HepG2 (cell line): ENCODE data around the gene ITSN2. TPM values are rescaled to one million over a fixed set of nuclear protein-coding genes. Genes with fewer than 3 reads are reported as not detected.

Experiments
- ATAC-seq: fragments of 200-7000 bp; cut with Tn5 transposase; 3 replicates; pipeline ENCODE4 v1.9.1; 2020; ENCODE audit warnings: mild to moderate bottlenecking, moderate library complexity
- BruUV-seq: library from RNA; stranded (reverse); fragments of 400-500 nt; replicated peaks from 2 replicates; lab custom pipeline; 2021; lab: Mats Ljungman, UMichigan
- CTCF ChIA-PET: fragments of 300-600 bp; formaldehyde crosslinking; extraction: SDS; loops from one replicate; lab custom pipeline; 2021; ENCODE audit warnings: low total read pairs, inconsistent platforms, low intra/inter-chr PET ratio; lab: Yijun Ruan, JAX
- POLR2A ChIA-PET: fragments of 350-600 bp; sonication (Branson Sonifier 250); formaldehyde crosslinking; loops from one replicate; lab custom pipeline; 2020; ENCODE audit warnings: antibody characterized with exemption, inconsistent platforms; lab: Yijun Ruan, JAX
- DNase-seq: peaks from one replicate; pipeline ENCODE4 v3.0.0-alpha.2; 2015; ENCODE audit warnings: low spot score
- FAIRE-seq: peaks from 3 replicates; lab custom pipeline; 2011; peaks lifted over from hg19 to GRCh38; lab: Jason Lieb, UNC
- H2AFZ ChIP-seq: one replicate; pipeline ENCODE4 v1.6.1; 2011; ENCODE audit warnings: low read length, inconsistent platforms
- H3K27ac ChIP-seq: fragments of 300-600 bp; 3 replicates; pipeline ENCODE4 v1.8.0; 2011; ENCODE audit warnings: mixed run types, mild to moderate bottlenecking, mixed read lengths, low read length, inconsistent platforms; ENCODE audit not compliant: insufficient read depth; ENCODE audit errors: extremely low read length
- H3K27me3 ChIP-seq, 2 experiments: fragments of 200-600 bp in 1 of 2; 2 replicates in 1 of 2; 3 replicates in 1 of 2; pipeline versions ENCODE4 v1.6.0 to v1.8.0; 2011; ENCODE audit warnings: low read length in 2 of 2, mild to moderate bottlenecking in 2 of 2, moderate library complexity in 2 of 2, inconsistent platforms in 1 of 2; ENCODE audit not compliant: insufficient read depth in 2 of 2, control insufficient read depth in 1 of 2
- H3K36me3 ChIP-seq, 2 experiments: fragments of 200-600 bp in 1 of 2; replicated peaks in 1 of 2; 2 replicates in 1 of 2; 3 replicates in 1 of 2; pipeline versions ENCODE4 v1.5.1 to v1.8.0; 2011; ENCODE audit warnings: low read length in 2 of 2, inconsistent platforms in 1 of 2; ENCODE audit not compliant: insufficient read depth in 2 of 2, control insufficient read depth in 1 of 2
- H3K4me1 ChIP-seq: 2 replicates; pipeline ENCODE4 v1.5.1; 2012; ENCODE audit warnings: low read length, inconsistent platforms; ENCODE audit not compliant: insufficient read depth
- H3K4me2 ChIP-seq: 2 replicates; pipeline ENCODE4 v1.6.0; 2011; ENCODE audit warnings: low read depth, low read length, inconsistent platforms
- H3K4me3 ChIP-seq, 3 experiments: fragments of 200-600 bp in 1 of 3; sonication (generic), shearing (Covaris generic) in 1 of 3; replicated peaks in 1 of 3; 2 replicates each; pipeline ENCODE4 v1.5.1; 2011 to 2016; ENCODE audit warnings: low read length in 3 of 3, inconsistent platforms in 2 of 3, low read depth in 2 of 3, mild to moderate bottlenecking in 2 of 3, control low read depth in 1 of 3, mixed read lengths in 1 of 3; ENCODE audit not compliant: insufficient read depth in 1 of 3
- H3K79me2 ChIP-seq: one replicate; pipeline ENCODE4 v1.6.1; 2011; ENCODE audit warnings: low read length, inconsistent platforms; ENCODE audit not compliant: insufficient read depth
- H3K9ac ChIP-seq: 2 replicates; pipeline ENCODE4 v1.6.0; 2011; ENCODE audit warnings: mild to moderate bottlenecking, low read depth, low read length, inconsistent platforms; ENCODE audit not compliant: insufficient read depth
- H3K9me3 ChIP-seq: 2 replicates; pipeline ENCODE4 v1.5.1; 2012; ENCODE audit warnings: mild to moderate bottlenecking, low read length
- H4K20me1 ChIP-seq: 2 replicates; pipeline ENCODE4 v1.6.0; 2011; ENCODE audit warnings: inconsistent platforms, mild to moderate bottlenecking, low read length, moderate library complexity; ENCODE audit not compliant: insufficient read depth
- BHLHE40 ChIP-seq: IDR thresholded peaks from 2 replicates; pipeline ENCODE4 v1.6.1; 2011; ENCODE audit warnings: low read length, improper control_type of control experiment
- DMTF1 ChIP-seq: sonication (generic); formaldehyde crosslinking; IDR thresholded peaks from 2 replicates; pipeline ENCODE4 v1.4.0; 2020; ENCODE audit warnings: mild to moderate bottlenecking, missing genetic modification reagents
- HOXA5 ChIP-seq: sonication (generic); formaldehyde crosslinking; IDR thresholded peaks from 2 replicates; pipeline ENCODE4 v1.4.0; 2020; ENCODE audit warnings: missing genetic modification reagents
- MATR3 ChIP-seq: sonication (generic); formaldehyde crosslinking; IDR thresholded peaks from 2 replicates; pipeline ENCODE4 v1.4.0; 2020; ENCODE audit warnings: missing genetic modification reagents
- NR2C2 ChIP-seq: sonication (generic); formaldehyde crosslinking; IDR thresholded peaks from 2 replicates; pipeline ENCODE4 v1.4.0; 2020; ENCODE audit warnings: missing genetic modification reagents, mild to moderate bottlenecking, moderate library complexity, borderline replicate concordance
- POLR2A ChIP-seq, 2 experiments: IDR thresholded peaks; 2 replicates each; pipeline ENCODE4 v1.6.1; 2011; ENCODE audit warnings: low read depth in 2 of 2, low read length in 2 of 2, mild to moderate bottlenecking in 1 of 2, moderate library complexity in 1 of 2; ENCODE audit not compliant: insufficient read depth in 1 of 2
- RFX5 ChIP-seq: IDR thresholded peaks from 2 replicates; pipeline ENCODE4 v1.6.1; 2011; ENCODE audit warnings: low read depth, low read length, improper control_type of control experiment
- U2AF2 ChIP-seq: fragments of 200-400 bp; formaldehyde crosslinking; IDR thresholded peaks from 2 replicates; pipeline ENCODE4 v1.6.1; 2017; ENCODE audit warnings: low read depth, mild to moderate bottlenecking, low read length
- ZBTB21 ChIP-seq: sonication (generic); formaldehyde crosslinking; IDR thresholded peaks from 2 replicates; pipeline ENCODE4 v1.4.0; 2020; ENCODE audit warnings: missing genetic modification reagents
- ZNF367 ChIP-seq: sonication (generic); formaldehyde crosslinking; IDR thresholded peaks from 2 replicates; pipeline ENCODE4 v1.4.0; 2020; ENCODE audit warnings: missing genetic modification reagents, borderline replicate concordance
- ZNF614 ChIP-seq: IDR thresholded peaks from 2 replicates; pipeline ENCODE4 v1.6.1; 2018; ENCODE audit warnings: missing biosample characterization, missing genetic modification reagents, inconsistent platforms, borderline replicate concordance
- ZNF850 ChIP-seq: sonication (generic); formaldehyde crosslinking; conservative IDR thresholded peaks from 2 replicates; pipeline ENCODE4 v1.9.0; 2021; ENCODE audit warnings: mild to moderate bottlenecking, missing genetic modification reagents
- WGBS: methylation state at CpG from one replicate; pipeline ENCODE4 v1.1.6; 2017; ENCODE audit warnings: low lambda C conversion rate; 5-methylcytosine and 5-hydroxymethylcytosine counted together
- in situ Hi-C: cut with HindIII; loops from 2 replicates; pipeline ENCODE4 v1.10.0; 2017; ENCODE audit warnings: low pct_unique_long_range_greater_than_20kb; ENCODE audit not compliant: extremely low pct_ligation_motif_present
- intact Hi-C: fragments of 100-400 bp; cut with micrococcal nuclease; formaldehyde crosslinking; loops from one replicate; pipeline ENCODE4 v1.10.0; 2022; ENCODE audit not compliant: unreplicated experiment
- polyA plus RNA-seq, 8 experiments: library from polyadenylated mRNA; depleted of rRNA in 3 of 8; stranded (reverse) in 7 of 8; unstranded in 1 of 8; fragments of >200 nt; fragmentation: Illumina TruSeq in 4 of 8; extraction: Trizol in 4 of 8; gene quantifications; 2 replicates each; pipeline versions ENCODE4 v1.2.1 to v1.2.3, GENCODE V29; 2011 to 2016; ENCODE audit warnings: low read depth in 4 of 8, missing spikeins in 1 of 8, mixed read lengths in 1 of 8; ENCODE audit not compliant: insufficient read depth in 1 of 8
- total RNA-seq, 5 experiments: library from RNA; depleted of rRNA; stranded (reverse); fragments of >200 nt; fragmentation: Illumina TruSeq; extraction: Trizol; gene quantifications; 2 replicates each; pipeline ENCODE4 v1.2.3, GENCODE V29; 2016; ENCODE audit warnings: low read depth in 1 of 5
- TF ChIP-seq, protein P1 (sequence below): IDR thresholded peaks from 2 replicates; pipeline ENCODE4 v1.6.1; 2016
- TF ChIP-seq, protein P2 (sequence below): sonication (generic); formaldehyde crosslinking; IDR thresholded peaks from 2 replicates; pipeline ENCODE4 v1.8.1; 2022; ENCODE audit warnings: mild to moderate bottlenecking, missing genetic modification reagents

Gene ITSN2
- total and polyA plus RNA-seq, 2 of the 13 experiments (the other 11 are each of a cell fraction or from before 2014, with no cell fraction given): 26.0 to 26.6 TPM

DNA sequence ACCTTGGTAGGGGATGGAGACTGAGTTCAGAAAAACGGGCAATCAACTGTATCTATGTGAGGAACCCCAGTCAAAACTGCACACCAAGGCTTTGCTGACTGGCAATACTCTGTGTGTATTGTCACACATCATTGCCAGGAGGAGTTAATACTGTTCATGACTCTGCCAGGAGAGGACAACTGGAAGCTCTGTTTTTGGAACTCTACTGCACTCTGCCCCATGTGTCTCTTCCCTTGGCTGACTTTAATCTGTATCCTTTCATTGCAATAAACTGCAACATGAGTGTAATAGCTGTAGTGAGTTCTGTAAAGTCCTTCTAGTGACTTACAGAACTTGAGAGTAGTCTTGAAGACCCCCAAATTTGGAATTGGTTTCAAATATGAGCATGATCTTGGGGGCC is 113.2 kb downstream of the ITSN2 start:
- BruUV-seq: no TSS peak
- Histone ChIP-seq H3K9ac (no peak overlapping the region), H3K27me3 (no peaks in the 10 kb centered on the region), H3K27ac (no peak overlapping the region), H2AFZ (no peak overlapping the region), H3K4me3 (no peak overlapping the region), H3K79me2 (no peaks in the 10 kb centered on the region), H4K20me1 (no peaks in the 10 kb centered on the region), H3K4me1 (peaks cover 15% of the 10 kb centered on the region), H3K4me2 (peak overlapping the region; percentile 11), H3K36me3 (peaks cover 4 to 18% of the 10 kb centered on the region in 2 experiments; a peak in 4 of 5 replicates), H3K9me3 (no peaks in the 10 kb centered on the region)
- ATAC-seq: peak; percentile 26; the same call in 1 of the 3 replicates
- no peak for DNase-seq
- POLR2A ChIA-PET: interaction anchor here (0.6 kb wide), 1 partner anchor 320 kb away, joined by 4 read pairs; no protein-coding TSS in a partner anchor
- intact Hi-C loops (no loop called here), in situ Hi-C loops (no loop called here)
- CTCF ChIA-PET: no interaction called here
- no peak for FAIRE-seq
- WGBS: 92% methylated on average over 1 of the region's 1 CpG
- no peak for TF ChIP-seq BHLHE40
- TF ChIP-seq DMTF1 (CRISPR knock-in tag): no peak
- no peak for TF ChIP-seq ZNF367 (CRISPR knock-in tag)
- no peak for TF ChIP-seq HOXA5 (CRISPR knock-in tag)

GRCh38 chr2:24245986-24246776 is 114.2 kb downstream of the ITSN2 start:
- BruUV-seq: no TSS peak
- in situ Hi-C loops: no loop called here
- ATAC-seq: no peak
- TF ChIP-seq POLR2A (IDR thresholded peaks at IDR 0.05; ENCODE audit: insufficient read depth in 1 of 2, low read depth in 2 of 2, low read length in 2 of 2) (no peak), RFX5 (no peak), ZNF850 (CRISPR knock-in tag) (no peak), NR2C2 (CRISPR knock-in tag) (no peak), MATR3 (CRISPR knock-in tag) (no peak), ZBTB21 (no peak), ZNF614 (CRISPR knock-in tag) (no peak), U2AF2 (no peak)
- TF ChIP-seq, protein P1, sequence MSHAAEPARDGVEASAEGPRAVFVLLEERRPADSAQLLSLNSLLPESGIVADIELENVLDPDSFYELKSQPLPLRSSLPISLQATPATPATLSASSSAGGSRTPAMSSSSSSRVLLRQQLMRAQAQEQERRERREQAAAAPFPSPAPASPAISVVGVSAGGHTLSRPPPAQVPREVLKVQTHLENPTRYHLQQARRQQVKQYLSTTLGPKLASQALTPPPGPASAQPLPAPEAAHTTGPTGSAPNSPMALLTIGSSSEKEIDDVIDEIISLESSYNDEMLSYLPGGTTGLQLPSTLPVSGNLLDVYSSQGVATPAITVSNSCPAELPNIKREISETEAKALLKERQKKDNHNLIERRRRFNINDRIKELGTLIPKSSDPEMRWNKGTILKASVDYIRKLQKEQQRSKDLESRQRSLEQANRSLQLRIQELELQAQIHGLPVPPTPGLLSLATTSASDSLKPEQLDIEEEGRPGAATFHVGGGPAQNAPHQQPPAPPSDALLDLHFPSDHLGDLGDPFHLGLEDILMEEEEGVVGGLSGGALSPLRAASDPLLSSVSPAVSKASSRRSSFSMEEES (CRISPR knock-in tag): no peak
- TF ChIP-seq, protein P2, sequence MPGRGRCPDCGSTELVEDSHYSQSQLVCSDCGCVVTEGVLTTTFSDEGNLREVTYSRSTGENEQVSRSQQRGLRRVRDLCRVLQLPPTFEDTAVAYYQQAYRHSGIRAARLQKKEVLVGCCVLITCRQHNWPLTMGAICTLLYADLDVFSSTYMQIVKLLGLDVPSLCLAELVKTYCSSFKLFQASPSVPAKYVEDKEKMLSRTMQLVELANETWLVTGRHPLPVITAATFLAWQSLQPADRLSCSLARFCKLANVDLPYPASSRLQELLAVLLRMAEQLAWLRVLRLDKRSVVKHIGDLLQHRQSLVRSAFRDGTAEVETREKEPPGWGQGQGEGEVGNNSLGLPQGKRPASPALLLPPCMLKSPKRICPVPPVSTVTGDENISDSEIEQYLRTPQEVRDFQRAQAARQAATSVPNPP (CRISPR knock-in tag): no peak

More at GRCh38 chr2:24245986-24246776, 114.2 kb downstream of the ITSN2 start:
- FAIRE-seq (no peak), DNase-seq (no peak)
- Histone ChIP-seq H4K20me1 (no peaks in the 10 kb centered on the region), H2AFZ (no peak overlapping the region), H3K4me2 (no peak overlapping the region), H3K4me3 (no peak overlapping the region), H3K4me1 (peaks cover 15% of the 10 kb centered on the region), H3K36me3 (peaks cover 3 to 21% of the 10 kb centered on the region in 2 experiments; a peak in 4 of 5 replicates), H3K27ac (no peak overlapping the region), H3K27me3 (no peaks in the 10 kb centered on the region), H3K9ac (no peak overlapping the region), H3K79me2 (no peaks in the 10 kb centered on the region), H3K9me3 (no peaks in the 10 kb centered on the region)
- intact Hi-C loops: no loop called here
- 96% methylated on average over 4 of the region's 4 CpGs for WGBS
- ChIA-PET POLR2A (no interaction called here), CTCF (no interaction called here)
